ENCODE data around the gene PROSER2. TPM values are rescaled to one million over a fixed set of nuclear protein-coding genes. Genes with fewer than 3 reads are reported as not detected.

The PROSER2 gene
- total and polyA plus RNA-seq, 2 of the 13 experiments (the other 11 are each of a cell fraction or from before 2014, with no cell fraction given) = 6.9 to 7.7 TPM

GRCh38 chr10:11823122-11823988 is at the start of gene PROSER2 (continued):
- TF ChIP-seq REST (IDR thresholded peaks at IDR 0.05; ENCODE audit: borderline replicate concordance in 1 of 2, low read depth in 1 of 2, low read length in 2 of 2) = no peak
- TF ChIP-seq ZMAT3 (CRISPR knock-in tag; conservative IDR thresholded peaks at IDR 0.05) = 0 out of 2 replicates have a peak, but pooled peaks have one; percentile 34
- no peak for TF ChIP-seq SIN3B (IDR thresholded peaks at IDR 0.05; ENCODE audit: low read length)
- TF ChIP-seq BHLHE40 (IDR thresholded peaks at IDR 0.05; ENCODE audit: low read length) = no peak
- TF ChIP-seq ZNF337 (CRISPR knock-in tag; IDR thresholded peaks at IDR 0.05; ENCODE audit: borderline replicate concordance, low read depth) = no peak
- no peak; the same call in 1 of the 2 replicates for TF ChIP-seq TMF1 (CRISPR knock-in tag; IDR thresholded peaks at IDR 0.05; ENCODE audit: low read depth)
- TF ChIP-seq KDM2A (CRISPR knock-in tag; IDR thresholded peaks at IDR 0.05; ENCODE audit: borderline replicate concordance, low read depth) = no peak
- peak; percentile 49 for TF ChIP-seq ZNF691 (CRISPR knock-in tag; IDR thresholded peaks at IDR 0.05; ENCODE audit: borderline replicate concordance, low read depth)
- no peak for TF ChIP-seq MIER3 (CRISPR knock-in tag; IDR thresholded peaks at IDR 0.05; ENCODE audit: borderline replicate concordance)
- TF ChIP-seq ARNT2 (CRISPR knock-in tag; IDR thresholded peaks at IDR 0.05; ENCODE audit: low read depth) = peak; percentile 62
- no peak for TF ChIP-seq ZNF800 (CRISPR knock-in tag; IDR thresholded peaks at IDR 0.05)
- TF ChIP-seq KLF16 (CRISPR knock-in tag; IDR thresholded peaks at IDR 0.05) = peak in 1 of 2 experiments; percentile 38; a peak in 1 of 4 replicates
- no peak for TF ChIP-seq PRDM10 (CRISPR knock-in tag; IDR thresholded peaks at IDR 0.05; ENCODE audit: low read depth)
- TF ChIP-seq ZNF761 (CRISPR knock-in tag; conservative IDR thresholded peaks at IDR 0.05) = no peak
- TF ChIP-seq NR1H2 (CRISPR knock-in tag; IDR thresholded peaks at IDR 0.05; ENCODE audit: borderline replicate concordance, low read depth) = no peak
- TF ChIP-seq SMARCC2 (IDR thresholded peaks at IDR 0.05) = no peak
- TF ChIP-seq MAX (IDR thresholded peaks at IDR 0.05) = 0 out of 2 replicates have a peak, but pooled peaks have one; percentile 52
- no peak for TF ChIP-seq JUNB (CRISPR knock-in tag; IDR thresholded peaks at IDR 0.05; ENCODE audit: borderline replicate concordance)

Data from HepG2 (cell line).